Trophoblast cell (in vitro differentiated cells and primary cell): ENCODE data around the gene TMED5.

ENCODE experiments used
- DNase-seq, 2 donors: peaks; one replicate each; pipeline ENCODE4 v3.0.0-alpha.2; 2016
- H2AFZ ChIP-seq: 2 replicates; pipeline ENCODE4 v1.6.1; 2013; ENCODE audit warnings: low read length, moderate library complexity, mild to moderate bottlenecking; ENCODE audit not compliant: insufficient read depth, poor library complexity
- H2AK5ac ChIP-seq: 2 replicates; pipeline ENCODE4 v1.6.1; 2013; ENCODE audit warnings: mild to moderate bottlenecking, low read length
- H2BK120ac ChIP-seq: 2 replicates; pipeline ENCODE4 v1.6.1; 2013; ENCODE audit warnings: low read length, mild to moderate bottlenecking, moderate library complexity; ENCODE audit not compliant: insufficient read depth, poor library complexity
- H2BK12ac ChIP-seq: 2 replicates; pipeline ENCODE4 v1.6.1; 2013; ENCODE audit warnings: mild to moderate bottlenecking, low read length, moderate library complexity
- H2BK5ac ChIP-seq: 2 replicates; pipeline ENCODE4 v1.6.1; 2013; ENCODE audit warnings: low read length, low read depth, moderate library complexity, mild to moderate bottlenecking; ENCODE audit not compliant: poor library complexity
- H3K14ac ChIP-seq: 2 replicates; pipeline ENCODE4 v1.6.1; 2013; ENCODE audit warnings: mild to moderate bottlenecking, low read length
- H3K18ac ChIP-seq: 2 replicates; pipeline ENCODE4 v1.6.1; 2013; ENCODE audit warnings: mild to moderate bottlenecking, low read length
- H3K23ac ChIP-seq: 2 replicates; pipeline ENCODE4 v1.6.1; 2013; ENCODE audit warnings: low read length
- H3K27ac ChIP-seq: 2 replicates; pipeline ENCODE4 v1.5.1; 2013; ENCODE audit warnings: low read depth, mild to moderate bottlenecking, inconsistent platforms, low read length, moderate library complexity
- H3K27me3 ChIP-seq: 2 replicates; pipeline ENCODE4 v1.6.1; 2013; ENCODE audit warnings: inconsistent platforms, mild to moderate bottlenecking, low read length, moderate library complexity; ENCODE audit not compliant: insufficient read depth
- H3K36me3 ChIP-seq, 2 experiments: 1 replicate in 1 of 2; 2 replicates in 1 of 2; pipeline ENCODE4 v1.6.1; 2013; ENCODE audit warnings: low read length in 2 of 2, mild to moderate bottlenecking in 2 of 2, moderate library complexity in 1 of 2; ENCODE audit not compliant: insufficient read depth in 2 of 2, control insufficient read depth in 1 of 2
- H3K4ac ChIP-seq: 2 replicates; pipeline ENCODE4 v1.6.1; 2013; ENCODE audit warnings: low read depth, mild to moderate bottlenecking, low read length, moderate library complexity
- H3K4me1 ChIP-seq, 2 experiments: 1 replicate in 1 of 2; 2 replicates in 1 of 2; pipeline ENCODE4 v1.6.1; 2013; ENCODE audit warnings: low read length in 2 of 2, mild to moderate bottlenecking in 2 of 2, moderate library complexity in 1 of 2; ENCODE audit not compliant: insufficient read depth in 2 of 2, control insufficient read depth in 1 of 2
- H3K4me2 ChIP-seq: 2 replicates; pipeline ENCODE4 v1.6.1; 2013; ENCODE audit warnings: inconsistent platforms, mild to moderate bottlenecking, low read length, moderate library complexity
- H3K4me3 ChIP-seq: 2 replicates; pipeline ENCODE4 v1.5.1; 2013; ENCODE audit warnings: mild to moderate bottlenecking, low read depth, low read length, inconsistent platforms
- H3K79me1 ChIP-seq: one replicate; pipeline ENCODE4 v1.6.1; 2013; ENCODE audit warnings: low read length
- H3K79me2 ChIP-seq: 2 replicates; pipeline ENCODE4 v1.6.1; 2013; ENCODE audit warnings: low read length, mild to moderate bottlenecking; ENCODE audit not compliant: control insufficient read depth, insufficient read depth, poor library complexity
- H3K9ac ChIP-seq: 2 replicates; pipeline ENCODE4 v1.6.1; 2013; ENCODE audit warnings: mild to moderate bottlenecking, low read length
- H3K9me3 ChIP-seq: 2 replicates; pipeline ENCODE4 v1.6.1; 2013; ENCODE audit warnings: low read depth, mild to moderate bottlenecking, control low read depth, inconsistent platforms, low read length; ENCODE audit not compliant: insufficient read depth
- H4K12ac ChIP-seq: 2 replicates; pipeline ENCODE4 v1.6.1; 2013; ENCODE audit warnings: low read depth, mild to moderate bottlenecking, low read length, moderate library complexity
- H4K8ac ChIP-seq: 2 replicates; pipeline ENCODE4 v1.6.1; 2013; ENCODE audit warnings: low read depth, mild to moderate bottlenecking, low read length, moderate library complexity
- H4K91ac ChIP-seq: one replicate; pipeline ENCODE4 v1.6.1; 2013; ENCODE audit warnings: low read depth, mild to moderate bottlenecking, low read length, moderate library complexity
- WGBS: extraction: QIAGEN DNeasy Blood & Tissue Kit; methylation state at CpG from one replicate; pipeline ENCODE4 v1.1.7; 2013; ENCODE audit warnings: missing lambda C conversion rate; ENCODE audit not compliant: insufficient read length, insufficient coverage; ENCODE audit errors: extremely low coverage; 5-methylcytosine and 5-hydroxymethylcytosine counted together

TMED5 gene

DNA sequence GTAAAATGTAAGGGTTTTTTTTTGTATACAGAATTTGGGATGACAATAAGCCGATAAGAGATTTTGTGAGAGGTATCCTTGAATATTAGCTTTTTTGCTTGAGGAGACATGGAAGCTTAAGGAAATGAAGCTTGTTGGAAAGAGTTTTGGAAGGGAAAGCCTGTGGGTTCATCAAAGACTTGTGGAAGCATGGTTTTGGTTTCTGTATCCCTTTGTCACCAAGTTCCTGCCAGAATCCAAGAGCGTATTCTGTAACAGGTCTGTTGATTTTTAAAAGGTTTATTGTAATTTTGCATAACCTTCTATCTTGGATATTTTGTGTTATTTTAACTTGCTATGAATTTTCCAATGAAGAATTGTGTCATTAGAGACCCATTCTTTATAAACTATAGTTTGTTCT, 38.1 kb downstream of the TMED5 start:
- no peak overlapping the region for H3K4me3 ChIP-seq
- no CpG with 5 or more reads among the region's 2 CpGs for WGBS
- no peak overlapping the region for H2AFZ ChIP-seq
- no peak overlapping the region for H3K4ac ChIP-seq
- H2BK120ac ChIP-seq, result no peak overlapping the region
- H3K4me2 ChIP-seq, result no peak overlapping the region
- no peaks in the 10 kb centered on the region for H3K9me3 ChIP-seq
- no peaks in the 10 kb centered on the region for H3K4me1 ChIP-seq
- H3K14ac ChIP-seq, result no peak overlapping the region
- no peak for DNase-seq
- H2BK12ac ChIP-seq, result no peak overlapping the region
- no peak overlapping the region for H2BK5ac ChIP-seq
- no peak overlapping the region for H3K18ac ChIP-seq
- no peaks in the 10 kb centered on the region for H3K79me1 ChIP-seq
- H3K27ac ChIP-seq, result no peak overlapping the region
- H4K8ac ChIP-seq, result no peak overlapping the region
- H3K79me2 ChIP-seq, result no peaks in the 10 kb centered on the region
- no peak overlapping the region for H2AK5ac ChIP-seq
- no peak overlapping the region for H3K9ac ChIP-seq
- H3K23ac ChIP-seq, result no peak overlapping the region
- H3K27me3 ChIP-seq, result no peaks in the 10 kb centered on the region
- H4K91ac ChIP-seq, result no peak overlapping the region
- H4K12ac ChIP-seq, result no peak overlapping the region
- peaks cover 2 to 3% of the 10 kb centered on the region in 2 experiments for H3K36me3 ChIP-seq

DNA sequence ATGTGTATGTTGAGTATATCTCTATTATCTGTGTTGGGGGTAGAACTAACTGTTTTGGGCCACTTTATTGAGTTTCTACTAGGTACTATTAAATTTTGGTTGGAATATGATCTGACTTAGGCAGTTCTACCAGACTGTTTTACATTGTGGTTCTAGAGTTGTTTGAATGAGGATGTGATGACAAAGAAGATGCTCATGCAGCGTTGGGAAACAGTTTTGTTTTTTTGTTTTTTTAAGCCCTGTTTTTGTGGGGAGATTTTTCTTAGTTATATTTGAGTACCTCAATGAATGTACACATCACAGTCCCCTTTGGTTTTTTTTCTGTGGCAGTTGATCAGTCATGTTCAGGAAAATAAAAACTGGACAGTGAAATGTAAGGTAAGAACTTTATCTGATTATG, 40.1 kb downstream of the TMED5 start:
- no peak overlapping the region for H3K4ac ChIP-seq
- H3K23ac ChIP-seq, result no peak overlapping the region
- H2BK120ac ChIP-seq, result no peak overlapping the region
- H4K12ac ChIP-seq, result no peak overlapping the region
- H3K36me3 ChIP-seq, result peaks cover 7 to 9% of the 10 kb centered on the region in 2 experiments
- no peak overlapping the region for H2AK5ac ChIP-seq
- no peak for DNase-seq
- H3K4me2 ChIP-seq, result no peak overlapping the region
- no peak overlapping the region for H3K27ac ChIP-seq
- H3K9me3 ChIP-seq, result no peaks in the 10 kb centered on the region
- no peaks in the 10 kb centered on the region for H3K27me3 ChIP-seq
- no peak overlapping the region for H4K91ac ChIP-seq
- H2BK5ac ChIP-seq, result no peak overlapping the region
- no peak overlapping the region for H3K9ac ChIP-seq
- H3K79me2 ChIP-seq, result no peaks in the 10 kb centered on the region
- H4K8ac ChIP-seq, result no peak overlapping the region
- H3K18ac ChIP-seq, result no peak overlapping the region
- H3K14ac ChIP-seq, result no peak overlapping the region
- no peaks in the 10 kb centered on the region for H3K79me1 ChIP-seq
- H3K4me3 ChIP-seq, result no peak overlapping the region
- H2AFZ ChIP-seq, result no peak overlapping the region
- H2BK12ac ChIP-seq, result no peak overlapping the region
- no CpG with 5 or more reads among the region's 1 CpG for WGBS
- no peaks in the 10 kb centered on the region for H3K4me1 ChIP-seq

DNA sequence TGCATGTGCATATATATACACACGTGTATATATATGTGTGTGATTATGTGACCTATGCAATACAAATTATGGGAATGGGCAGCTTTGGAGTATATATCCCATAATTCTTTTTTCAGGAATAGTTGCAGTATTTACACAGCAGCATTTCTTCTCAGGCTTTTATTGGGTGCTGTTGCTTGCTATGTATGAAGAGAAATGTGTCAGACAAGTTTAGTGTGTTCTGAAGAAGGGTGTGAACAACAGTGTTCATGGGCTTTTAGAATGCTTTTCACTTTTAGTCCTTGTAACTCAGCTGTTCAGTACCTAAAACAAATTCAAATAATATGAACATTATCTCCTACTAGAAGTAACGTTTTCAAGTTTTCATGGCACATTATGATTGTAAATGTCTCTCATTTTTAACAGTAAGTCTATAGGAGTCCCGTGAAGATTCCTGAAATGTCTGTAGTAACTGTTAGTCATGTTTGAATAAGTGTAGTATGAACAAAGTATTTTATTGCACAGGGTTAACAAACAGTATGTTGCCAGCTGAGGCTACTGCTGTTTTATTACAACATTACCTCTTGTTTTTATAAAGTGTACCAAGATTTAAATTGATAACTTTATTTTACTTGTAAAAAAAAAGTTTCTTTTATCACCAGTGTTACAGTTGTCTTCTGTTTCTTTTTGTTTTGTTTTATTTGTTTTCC, 42.5 kb downstream of the TMED5 start:
- no peak overlapping the region for H3K4ac ChIP-seq
- no peak overlapping the region for H3K23ac ChIP-seq
- no peaks in the 10 kb centered on the region for H3K4me1 ChIP-seq
- no peak overlapping the region for H2AFZ ChIP-seq
- H3K18ac ChIP-seq, result no peak overlapping the region
- no peak overlapping the region for H3K27ac ChIP-seq
- peaks cover 14 to 15% of the 10 kb centered on the region in 2 experiments for H3K36me3 ChIP-seq
- peak in 1 of 2 donors; percentile 4 for DNase-seq
- H3K4me3 ChIP-seq, result no peak overlapping the region
- no peaks in the 10 kb centered on the region for H3K9me3 ChIP-seq
- H3K4me2 ChIP-seq, result no peak overlapping the region
- no peak overlapping the region for H3K9ac ChIP-seq
- H3K79me1 ChIP-seq, result no peaks in the 10 kb centered on the region
- H3K27me3 ChIP-seq, result no peaks in the 10 kb centered on the region
- no peak overlapping the region for H3K14ac ChIP-seq
- H2BK5ac ChIP-seq, result no peak overlapping the region
- no peak overlapping the region for H4K91ac ChIP-seq
- no peak overlapping the region for H2BK12ac ChIP-seq
- H4K12ac ChIP-seq, result no peak overlapping the region
- no peaks in the 10 kb centered on the region for H3K79me2 ChIP-seq
- WGBS, result no CpG with 5 or more reads among the region's 3 CpGs
- H2AK5ac ChIP-seq, result no peak overlapping the region
- H4K8ac ChIP-seq, result no peak overlapping the region
- H2BK120ac ChIP-seq, result no peak overlapping the region

DNA sequence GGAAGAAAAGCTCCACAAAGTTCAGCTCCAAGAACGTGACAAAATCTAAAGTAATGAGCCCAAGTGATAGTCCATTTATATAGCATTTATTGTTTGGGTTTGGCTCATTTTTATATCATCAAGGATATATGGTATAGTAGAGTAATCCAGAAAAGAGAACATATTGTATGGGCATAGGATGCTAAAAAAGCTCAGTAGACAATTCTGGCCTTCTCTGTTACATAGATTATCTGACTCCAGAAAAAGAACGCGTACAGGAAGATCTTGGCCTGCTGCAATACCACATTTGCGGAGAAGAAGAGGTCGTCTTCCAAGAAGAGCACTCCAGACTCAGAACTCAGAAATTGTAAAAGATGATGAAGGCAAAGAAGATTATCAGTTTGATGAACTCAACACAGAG, 43.8 kb downstream of the TMED5 start:
- DNase-seq, result no peak
- Histone ChIP-seq H3K36me3 (peaks cover 15 to 17% of the 10 kb centered on the region in 2 experiments), H3K14ac (no peak overlapping the region), H3K79me1 (no peaks in the 10 kb centered on the region), H3K9me3 (no peaks in the 10 kb centered on the region), H3K9ac (no peak overlapping the region), H3K27ac (no peak overlapping the region), H4K91ac (no peak overlapping the region), H3K27me3 (no peaks in the 10 kb centered on the region), H3K4me1 (no peaks in the 10 kb centered on the region), H4K12ac (no peak overlapping the region), H3K4me2 (no peak overlapping the region), H3K4me3 (no peak overlapping the region), H2BK12ac (no peak overlapping the region), H3K79me2 (no peaks in the 10 kb centered on the region), H3K18ac (no peak overlapping the region), H2AFZ (no peak overlapping the region), H2AK5ac (no peak overlapping the region), H2BK120ac (no peak overlapping the region), H2BK5ac (no peak overlapping the region), H3K4ac (no peak overlapping the region), H3K23ac (no peak overlapping the region), H4K8ac (no peak overlapping the region)
- WGBS, result no CpG with 5 or more reads among the region's 5 CpGs
